ENCODE results near the gene CHMP2A. TPM values are rescaled to one million over a fixed set of nuclear protein-coding genes. Genes with fewer than 3 reads are reported as not detected.

Gene CHMP2A
- total and polyA plus RNA-seq, 2 of the 13 experiments (the other 11 are each of a cell fraction or from before 2014, with no cell fraction given): 49.7 to 55.0 TPM

DNA sequence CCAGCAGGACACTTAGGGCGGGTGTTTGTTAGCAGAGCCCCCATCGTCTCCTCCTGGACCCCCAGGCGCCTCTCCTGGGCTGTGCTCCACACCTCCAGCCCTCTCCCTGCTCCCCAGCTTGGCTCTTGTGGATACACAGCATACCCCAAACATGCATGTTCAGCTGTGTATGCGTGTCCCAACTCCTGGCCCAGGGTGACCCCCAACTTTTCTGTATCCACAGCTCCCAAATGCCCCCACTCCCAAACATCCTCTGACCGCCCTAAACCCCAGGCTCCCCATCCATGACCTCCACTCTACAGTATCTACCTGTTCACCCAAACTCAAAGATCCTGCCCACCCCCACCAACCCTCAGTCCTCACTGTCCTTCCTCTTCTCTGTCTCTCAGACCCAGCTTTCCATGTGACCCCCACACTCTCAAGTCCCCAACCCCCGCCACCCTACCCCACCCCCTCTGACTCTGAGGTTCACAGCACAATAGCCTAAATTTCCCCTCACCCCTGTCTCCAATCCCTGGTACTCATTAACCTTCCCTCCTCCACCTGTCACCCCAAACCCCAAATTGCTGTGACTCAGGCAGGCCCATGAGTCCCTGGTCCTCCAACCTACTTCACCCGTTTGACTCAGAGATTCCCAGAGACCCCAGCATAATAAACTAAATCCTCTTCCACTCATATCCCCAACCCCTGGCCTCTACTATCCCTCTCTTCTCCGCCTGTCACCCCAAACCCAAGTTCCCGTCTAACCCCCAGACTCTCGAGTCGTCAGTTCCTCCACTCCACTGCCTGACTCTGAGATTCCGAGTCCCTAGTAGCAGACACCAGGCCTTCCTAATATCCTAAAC, 2.5 kb upstream of the CHMP2A start:
- Histone ChIP-seq H3K4me2 (ENCODE audit: low read depth, low read length) (peak overlapping the region; percentile 92), H4K20me1 (ENCODE audit: insufficient read depth, low read length) (no peaks in the 10 kb centered on the region), H3K79me2 (ENCODE audit: insufficient read depth, low read length) (peaks cover 34% of the 10 kb centered on the region), H3K9ac (ENCODE audit: insufficient read depth, low read depth, low read length) (peak overlapping the region; percentile 98), H3K4me3 (replicated peaks in 1 of 3; ENCODE audit: insufficient read depth in 1 of 3, low read depth in 2 of 3, low read length in 3 of 3) (peak overlapping the region; percentile 81 to 84 (median 84)), H3K9me3 (ENCODE audit: low read length) (no peaks in the 10 kb centered on the region), H3K36me3 (replicated peaks in 1 of 2; ENCODE audit: control insufficient read depth in 1 of 2, insufficient read depth in 2 of 2, low read length in 2 of 2) (peaks cover 9 to 12% of the 10 kb centered on the region in 2 experiments; a peak in 4 of 5 replicates), H3K27ac (ENCODE audit: extremely low read length, insufficient read depth, low read length) (peak overlapping the region; percentile 72), H3K27me3 (ENCODE audit: control insufficient read depth in 1 of 2, insufficient read depth in 2 of 2, low read length in 2 of 2) (no peaks in the 10 kb centered on the region), H2AFZ (ENCODE audit: low read length) (no peak overlapping the region), H3K4me1 (ENCODE audit: insufficient read depth, low read length) (peaks cover 43% of the 10 kb centered on the region)
- in situ Hi-C loops (cut with HindIII; ENCODE audit: extremely low pct_ligation_motif_present, low pct_unique_long_range_greater_than_20kb): no loop called here
- POLR2A ChIA-PET: interaction anchor here (0.7 to 3.9 kb wide), 3 partner anchors 14 to 18 kb away, joined by 4 to 42 read pairs (median 30); partner anchors contain the start of gene TRIM28
- no TSS peak for BruUV-seq (replicated peaks)
- no peak for TF ChIP-seq KMT2A (CRISPR knock-in tag; IDR thresholded peaks at IDR 0.05)
- no peak for TF ChIP-seq ELF3 (CRISPR knock-in tag; IDR thresholded peaks at IDR 0.05)
- 0 out of 2 replicates have a peak, but pooled peaks have one; percentile 29 for TF ChIP-seq NFKB2 (CRISPR knock-in tag; IDR thresholded peaks at IDR 0.05; ENCODE audit: borderline replicate concordance)
- WGBS (ENCODE audit: low lambda C conversion rate): 40% methylated on average over 12 of the region's 12 CpGs
- FAIRE-seq (no peak), ATAC-seq (no peak), DNase-seq (ENCODE audit: low spot score) (no peak)
- CTCF ChIA-PET (ENCODE audit: low intra/inter-chr PET ratio, low total read pairs): no interaction called here
- intact Hi-C loops (cut with micrococcal nuclease; ENCODE audit: unreplicated experiment): no loop called here

DNA sequence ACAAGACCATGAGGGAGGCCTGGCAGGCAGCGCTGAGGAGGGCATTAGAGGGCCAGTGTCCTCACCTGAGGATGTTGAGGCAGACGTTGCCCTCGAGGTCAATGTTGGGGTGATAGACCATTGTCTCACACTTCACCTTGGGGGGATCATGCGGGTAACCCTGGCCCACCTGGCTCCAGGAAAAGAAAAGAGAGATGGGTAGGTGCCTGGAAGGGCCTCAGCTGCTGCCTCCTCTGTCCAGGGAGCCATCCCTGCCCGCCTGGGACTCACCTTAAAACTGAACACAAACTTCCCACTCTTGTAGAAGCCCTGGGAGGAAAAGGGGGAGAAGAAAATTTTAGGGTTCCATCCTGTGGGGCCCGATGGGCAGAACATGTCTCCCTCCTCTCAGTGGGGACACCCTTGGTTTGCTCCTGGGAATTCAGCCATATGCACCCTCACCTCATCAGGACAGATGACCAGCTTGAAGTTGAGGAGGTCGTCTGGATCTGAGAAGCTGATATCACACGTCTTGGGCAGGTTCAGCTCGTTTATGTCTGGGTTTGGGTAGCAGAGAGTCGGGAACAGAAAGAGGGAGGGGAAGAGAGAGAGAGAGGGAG, 1.8 kb upstream of the CHMP2A start:
- H3K4me2 ChIP-seq (ENCODE audit: low read depth, low read length): peak overlapping the region; percentile 92
- no peak overlapping the region for H2AFZ ChIP-seq (ENCODE audit: low read length)
- peaks cover 9 to 18% of the 10 kb centered on the region in 2 experiments for H3K36me3 ChIP-seq (replicated peaks in 1 of 2; ENCODE audit: control insufficient read depth in 1 of 2, insufficient read depth in 2 of 2, low read length in 2 of 2)
- WGBS (ENCODE audit: low lambda C conversion rate): 63% methylated on average over 7 of the region's 10 CpGs
- H3K9ac ChIP-seq (ENCODE audit: insufficient read depth, low read depth, low read length): peak overlapping the region; percentile 98
- H3K27ac ChIP-seq (ENCODE audit: extremely low read length, insufficient read depth, low read length): no peak overlapping the region
- no peak for FAIRE-seq
- peaks cover 43% of the 10 kb centered on the region for H3K4me1 ChIP-seq (ENCODE audit: insufficient read depth, low read length)
- CTCF ChIA-PET (ENCODE audit: low intra/inter-chr PET ratio, low total read pairs): no interaction called here
- no peaks in the 10 kb centered on the region for H3K27me3 ChIP-seq (ENCODE audit: control insufficient read depth in 1 of 2, insufficient read depth in 2 of 2, low read length in 2 of 2)
- POLR2A ChIA-PET: interaction anchor here (0.7 kb wide), 1 partner anchor 13 kb away, joined by 4 read pairs; the partner anchor contains the start of gene TRIM28
- no peaks in the 10 kb centered on the region for H3K9me3 ChIP-seq (ENCODE audit: low read length)
- BruUV-seq (replicated peaks): no TSS peak
- in situ Hi-C loops (cut with HindIII; ENCODE audit: extremely low pct_ligation_motif_present, low pct_unique_long_range_greater_than_20kb) (no loop called here), intact Hi-C loops (cut with micrococcal nuclease; ENCODE audit: unreplicated experiment) (no loop called here)
- H4K20me1 ChIP-seq (ENCODE audit: insufficient read depth, low read length): no peaks in the 10 kb centered on the region
- ATAC-seq: no peak
- DNase-seq (ENCODE audit: low spot score): no peak
- peak overlapping the region; percentile 81 to 84 (median 84); a peak in 5 of 6 replicates for H3K4me3 ChIP-seq (replicated peaks in 1 of 3; ENCODE audit: insufficient read depth in 1 of 3, low read depth in 2 of 3, low read length in 3 of 3)
- peaks cover 34% of the 10 kb centered on the region for H3K79me2 ChIP-seq (ENCODE audit: insufficient read depth, low read length)
- TF ChIP-seq MEF2D (CRISPR knock-in tag; IDR thresholded peaks at IDR 0.05): no peak
- TF ChIP-seq ONECUT2 (CRISPR knock-in tag; IDR thresholded peaks at IDR 0.05): no peak
- TF ChIP-seq SP1 (IDR thresholded peaks at IDR 0.05): no peak
- no peak for TF ChIP-seq SP1 (CRISPR knock-in tag; IDR thresholded peaks at IDR 0.05)
- TF ChIP-seq, protein P1, sequence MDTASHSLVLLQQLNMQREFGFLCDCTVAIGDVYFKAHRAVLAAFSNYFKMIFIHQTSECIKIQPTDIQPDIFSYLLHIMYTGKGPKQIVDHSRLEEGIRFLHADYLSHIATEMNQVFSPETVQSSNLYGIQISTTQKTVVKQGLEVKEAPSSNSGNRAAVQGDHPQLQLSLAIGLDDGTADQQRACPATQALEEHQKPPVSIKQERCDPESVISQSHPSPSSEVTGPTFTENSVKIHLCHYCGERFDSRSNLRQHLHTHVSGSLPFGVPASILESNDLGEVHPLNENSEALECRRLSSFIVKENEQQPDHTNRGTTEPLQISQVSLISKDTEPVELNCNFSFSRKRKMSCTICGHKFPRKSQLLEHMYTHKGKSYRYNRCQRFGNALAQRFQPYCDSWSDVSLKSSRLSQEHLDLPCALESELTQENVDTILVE (CRISPR knock-in tag; IDR thresholded peaks at IDR 0.05): no peak
- TF ChIP-seq MLXIP (CRISPR knock-in tag; IDR thresholded peaks at IDR 0.05; ENCODE audit: borderline replicate concordance): no peak
- no peak for TF ChIP-seq NFYC (CRISPR knock-in tag; IDR thresholded peaks at IDR 0.05)
- no peak for TF ChIP-seq ZSCAN25 (CRISPR knock-in tag; IDR thresholded peaks at IDR 0.05)
- TF ChIP-seq ZNF773 (CRISPR knock-in tag; IDR thresholded peaks at IDR 0.05; ENCODE audit: borderline replicate concordance): no peak
- TF ChIP-seq BORCS8-MEF2B (CRISPR knock-in tag; IDR thresholded peaks at IDR 0.05): no peak
